Thymus (tissue), 11 donors: ENCODE data around the gene CSNK1D. TPM values are rescaled to one million over a fixed set of nuclear protein-coding genes. Genes with fewer than 3 reads are reported as not detected.

Experiments
- DNase-seq, 9 donors: peaks; one replicate each; pipeline ENCODE4 v3.0.0-alpha.2; 2013; ENCODE audit warnings: low spot score in 9 of 9, low read depth in 6 of 9, missing footprints in 1 of 9
- H3K27ac ChIP-seq, 2 donors: one replicate each; pipeline ENCODE4 v1.5.1; 2013; ENCODE audit warnings: control low read depth in 1 of 2, low read depth in 1 of 2, low read length in 1 of 2, mild to moderate bottlenecking in 1 of 2, moderate library complexity in 1 of 2
- H3K27me3 ChIP-seq, 2 donors: one replicate each; pipeline ENCODE4 v1.5.1; 2013; ENCODE audit warnings: low read length in 1 of 2; ENCODE audit not compliant: control insufficient read depth in 2 of 2, insufficient read depth in 1 of 2
- H3K36me3 ChIP-seq, 2 donors: one replicate each; pipeline ENCODE4 v1.5.1; 2013; ENCODE audit warnings: low read length in 1 of 2, mild to moderate bottlenecking in 1 of 2, moderate library complexity in 1 of 2; ENCODE audit not compliant: control insufficient read depth in 2 of 2, insufficient read depth in 2 of 2
- H3K4me1 ChIP-seq, 2 donors: one replicate each; pipeline ENCODE4 v1.5.1; 2013; ENCODE audit warnings: low read length in 2 of 2; ENCODE audit not compliant: control insufficient read depth in 2 of 2, insufficient read depth in 2 of 2
- H3K4me3 ChIP-seq, 2 donors: one replicate each; pipeline ENCODE4 v1.5.1; 2013; ENCODE audit warnings: low read length in 2 of 2, control low read depth in 1 of 2, mild to moderate bottlenecking in 1 of 2
- H3K9me3 ChIP-seq, 2 donors: one replicate each; pipeline ENCODE4 v1.5.1; 2013; ENCODE audit warnings: low read length in 1 of 2, mild to moderate bottlenecking in 1 of 2; ENCODE audit not compliant: control insufficient read depth in 2 of 2, insufficient read depth in 1 of 2
- WGBS: extraction: QIAGEN DNeasy Blood & Tissue Kit; methylation state at CpG from one replicate; pipeline ENCODE4 v1.1.7; 2013; 5-methylcytosine and 5-hydroxymethylcytosine counted together
- polyA plus RNA-seq: library from polyadenylated mRNA; stranded (reverse); fragments of 200-250 nt; gene quantifications from one replicate; pipeline ENCODE4 v1.2.3, GENCODE V29; 2013
- total RNA-seq: library from RNA; stranded (reverse); fragments of 120-200 nt; gene quantifications from one replicate; pipeline ENCODE4 v1.2.4, GENCODE V29; 2013
- donor health status: healthy.

Gene CSNK1D
- total and polyA plus RNA-seq, 2 donors: 16.2 to 113 TPM

GRCh38 chr17:82302991-82303943, 29.8 kb upstream of the CSNK1D start:
- peak in 2 of 9 donors; percentile 50 to 79 for DNase-seq
- Histone ChIP-seq H3K9me3 (no peaks in the 10 kb centered on the region), H3K4me3 (peak overlapping the region; percentile 29 to 44), H3K27me3 (peaks cover 0 to 14% of the 10 kb centered on the region in 2 donors), H3K4me1 (peaks cover 69 to 81% of the 10 kb centered on the region in 2 donors), H3K27ac (peak overlapping the region; percentile 82 to 89), H3K36me3 (no peaks in the 10 kb centered on the region)
- WGBS: 7% methylated on average over 35 of the region's 35 CpGs

- Histone ChIP-seq H3K27ac (peak overlapping the region; percentile 82 to 89), H3K9me3 (no peaks in the 10 kb centered on the region), H3K4me1 (peaks cover 69 to 88% of the 10 kb centered on the region in 2 donors), H3K36me3 (no peaks in the 10 kb centered on the region), H3K4me3 (peak overlapping the region; percentile 29 to 44), H3K27me3 (peaks cover 0 to 14% of the 10 kb centered on the region in 2 donors)
- WGBS: 18% methylated on average over 15 of the region's 15 CpGs
- DNase-seq: no peak
Observed at GRCh38 chr17:82302568-82302963, 29.1 kb upstream of the CSNK1D start.

- WGBS: 5% methylated on average over 23 of the region's 23 CpGs
- Histone ChIP-seq H3K4me3 (peak overlapping the region; percentile 29 to 44), H3K4me1 (peaks cover 74 to 93% of the 10 kb centered on the region in 2 donors), H3K36me3 (no peaks in the 10 kb centered on the region), H3K27ac (peak overlapping the region; percentile 82 to 89), H3K9me3 (no peaks in the 10 kb centered on the region), H3K27me3 (peaks cover 0 to 14% of the 10 kb centered on the region in 2 donors)
- peak in 2 of 9 donors; percentile 50 to 81 for DNase-seq
Observed at GRCh38 chr17:82301916-82302567, 28.5 kb upstream of the CSNK1D start.

- peak overlapping the region; percentile 82 to 89 for H3K27ac ChIP-seq
Observed at GRCh38 chr17:82301300-82301915, 27.9 kb upstream of the CSNK1D start.

GRCh38 chr17:82300707-82301270, 27.3 kb upstream of the CSNK1D start:
- H3K4me1 ChIP-seq: peaks cover 82 to 99% of the 10 kb centered on the region in 2 donors
- 29% methylated on average over 21 of the region's 21 CpGs for WGBS
- H3K27ac ChIP-seq: peak overlapping the region in 1 of 2 donors; percentile 15

More at GRCh38 chr17:82301300-82301915, 27.9 kb upstream of the CSNK1D start:
- H3K36me3 ChIP-seq: no peaks in the 10 kb centered on the region
- H3K4me3 ChIP-seq: peak overlapping the region in 1 of 2 donors; percentile 29
- 74% methylated on average over 12 of the region's 12 CpGs for WGBS
- H3K27me3 ChIP-seq: peaks cover 0 to 14% of the 10 kb centered on the region in 2 donors
- H3K9me3 ChIP-seq: no peaks in the 10 kb centered on the region
- peaks cover 81 to 100% of the 10 kb centered on the region in 2 donors for H3K4me1 ChIP-seq
- no peak for DNase-seq

GRCh38 chr17:82300228-82300627, 26.7 kb upstream of the CSNK1D start:
- no peaks in the 10 kb centered on the region for H3K36me3 ChIP-seq
- H3K4me1 ChIP-seq: peaks cover 78 to 98% of the 10 kb centered on the region in 2 donors
- peak overlapping the region in 1 of 2 donors; percentile 65 for H3K27ac ChIP-seq
- WGBS: 94% methylated on average over 13 of the region's 13 CpGs
- H3K27me3 ChIP-seq: peaks cover 0 to 6% of the 10 kb centered on the region in 2 donors
- no peaks in the 10 kb centered on the region for H3K9me3 ChIP-seq
- H3K4me3 ChIP-seq: no peak overlapping the region
- DNase-seq: no peak

More at GRCh38 chr17:82300707-82301270, 27.3 kb upstream of the CSNK1D start:
- Histone ChIP-seq H3K9me3 (no peaks in the 10 kb centered on the region), H3K36me3 (no peaks in the 10 kb centered on the region), H3K4me3 (no peak overlapping the region), H3K27me3 (peaks cover 0 to 12% of the 10 kb centered on the region in 2 donors)
- DNase-seq: peak in 2 of 9 donors; percentile 45 to 75

- Histone ChIP-seq H3K27ac (peak overlapping the region; percentile 96 to 97), H3K4me3 (peak overlapping the region in 1 of 2 donors; percentile 49), H3K4me1 (peaks cover 73 to 90% of the 10 kb centered on the region in 2 donors), H3K9me3 (no peaks in the 10 kb centered on the region), H3K36me3 (no peaks in the 10 kb centered on the region), H3K27me3 (peaks cover 0 to 2% of the 10 kb centered on the region in 2 donors)
- DNase-seq: peak in 1 of 9 donors; percentile 58
- WGBS: 25% methylated on average over 10 of the region's 10 CpGs
Observed at GRCh38 chr17:82299452-82299851, 26.0 kb upstream of the CSNK1D start.

- H3K27me3 ChIP-seq: peaks cover 0 to 2% of the 10 kb centered on the region in 2 donors
- no peaks in the 10 kb centered on the region for H3K9me3 ChIP-seq
- WGBS: 65% methylated on average over 27 of the region's 27 CpGs
- peak overlapping the region; percentile 96 to 97 for H3K27ac ChIP-seq
- peaks cover 67 to 90% of the 10 kb centered on the region in 2 donors for H3K4me1 ChIP-seq
- H3K36me3 ChIP-seq: no peaks in the 10 kb centered on the region
- peak in 1 of 9 donors; percentile 38 for DNase-seq
- peak overlapping the region; percentile 49 to 53 for H3K4me3 ChIP-seq
Observed at GRCh38 chr17:82298538-82299421, 25.3 kb upstream of the CSNK1D start.
